Measurements from ENCODE around the gene CD47. TPM values are rescaled to one million over a fixed set of nuclear protein-coding genes. Genes with fewer than 3 reads are reported as not detected.

CD47 gene
- total and polyA plus RNA-seq, 9 donors, result 24.1 to 148 (median 55.8) TPM

- H3K4me1 ChIP-seq (ENCODE audit: insufficient read depth), result no peaks in the 10 kb centered on the region
- no peak overlapping the region for H3K27ac ChIP-seq
- H3K36me3 ChIP-seq, result no peaks in the 10 kb centered on the region
- TF ChIP-seq EP300 (IDR thresholded peaks at IDR 0.05) (no peak), CTCF (IDR thresholded peaks at IDR 0.05) (no peak), POLR2A (IDR thresholded peaks at IDR 0.05) (no peak)
- WGBS, 3 donors, result 82 to 89% (median 86%) methylated on average over 3 of the region's 3 CpGs
- no peaks in the 10 kb centered on the region for H3K27me3 ChIP-seq
- H3K9me3 ChIP-seq, result no peaks in the 10 kb centered on the region
- DNase-seq, result no peak
- no peak overlapping the region for H3K4me3 ChIP-seq
- intact Hi-C loops (cut with DNase I), result no loop called here
These were observed 37.8 kb downstream of the CD47 start for GRCh38 chr3:108053067-108053466.

- DNase-seq, result no peak
- Histone ChIP-seq H3K36me3 (no peaks in the 10 kb centered on the region), H3K27me3 (no peaks in the 10 kb centered on the region), H3K27ac (no peak overlapping the region), H3K4me3 (no peak overlapping the region), H3K4me1 (ENCODE audit: insufficient read depth) (no peaks in the 10 kb centered on the region), H3K9me3 (no peaks in the 10 kb centered on the region)
- WGBS, 3 donors, result 94 to 95% (median 95%) methylated on average over 3 of the region's 3 CpGs
- TF ChIP-seq EP300 (IDR thresholded peaks at IDR 0.05) (no peak), CTCF (IDR thresholded peaks at IDR 0.05) (no peak), POLR2A (IDR thresholded peaks at IDR 0.05) (no peak)
- intact Hi-C loops (cut with DNase I), result no loop called here
These were observed 39.8 kb downstream of the CD47 start for GRCh38 chr3:108051005-108051404.

GRCh38 chr3:108047987-108048386 lies 42.8 kb downstream of the CD47 start:
- no peaks in the 10 kb centered on the region for H3K36me3 ChIP-seq

GRCh38 chr3:108046247-108046646 lies 44.6 kb downstream of the CD47 start:
- no peak overlapping the region for H3K4me3 ChIP-seq
- intact Hi-C loops (cut with DNase I), result no loop called here
- no peaks in the 10 kb centered on the region for H3K36me3 ChIP-seq
- H3K9me3 ChIP-seq, result no peaks in the 10 kb centered on the region
- WGBS, 3 donors, result 92 to 96% (median 94%) methylated on average over 1 of the region's 1 CpG
- no peak for DNase-seq
- H3K27me3 ChIP-seq, result no peaks in the 10 kb centered on the region
- TF ChIP-seq EP300 (IDR thresholded peaks at IDR 0.05) (no peak), POLR2A (IDR thresholded peaks at IDR 0.05) (no peak), CTCF (IDR thresholded peaks at IDR 0.05) (no peak)
- no peak overlapping the region for H3K27ac ChIP-seq
- H3K4me1 ChIP-seq (ENCODE audit: insufficient read depth), result no peaks in the 10 kb centered on the region

More at GRCh38 chr3:108047987-108048386, 42.8 kb downstream of the CD47 start:
- Histone ChIP-seq H3K9me3 (no peaks in the 10 kb centered on the region), H3K4me1 (ENCODE audit: insufficient read depth) (no peaks in the 10 kb centered on the region), H3K27me3 (no peaks in the 10 kb centered on the region), H3K27ac (no peak overlapping the region), H3K4me3 (no peak overlapping the region)
- TF ChIP-seq POLR2A (IDR thresholded peaks at IDR 0.05) (no peak), EP300 (IDR thresholded peaks at IDR 0.05) (no peak), CTCF (IDR thresholded peaks at IDR 0.05) (no peak)
- DNase-seq, result no peak
- intact Hi-C loops (cut with DNase I), result no loop called here
- 82 to 89% (median 89%) methylated on average over 1 of the region's 1 CpG for WGBS, 3 donors

- Histone ChIP-seq H3K27ac (no peak overlapping the region), H3K9me3 (no peaks in the 10 kb centered on the region), H3K4me1 (ENCODE audit: insufficient read depth) (no peaks in the 10 kb centered on the region), H3K27me3 (no peaks in the 10 kb centered on the region), H3K4me3 (no peak overlapping the region), H3K36me3 (no peaks in the 10 kb centered on the region)
- TF ChIP-seq CTCF (IDR thresholded peaks at IDR 0.05), result no peak
- no peak for TF ChIP-seq POLR2A (IDR thresholded peaks at IDR 0.05)
- no peak for TF ChIP-seq EP300 (IDR thresholded peaks at IDR 0.05)
- intact Hi-C loops (cut with DNase I), result no loop called here
- no peak for DNase-seq
These were observed 46.1 kb downstream of the CD47 start for GRCh38 chr3:108044699-108045098.
